Calu3 (cell line): ENCODE results near the gene TMEM121. TPM values are rescaled to one million over a fixed set of nuclear protein-coding genes. Genes with fewer than 3 reads are reported as not detected.

Source experiments
- BruUV-seq: library from RNA; stranded (reverse); fragments of 400-500 nt; replicated peaks from 2 replicates; lab custom pipeline; 2021; lab: Mats Ljungman, UMichigan
- CTCF ChIA-PET: fragments of 300-600 bp; sonication (Branson Sonifier 250); formaldehyde crosslinking; loops from one replicate; lab custom pipeline; 2022; ENCODE audit warnings: antibody characterized with exemption; lab: Charles Lee
- DNase-seq: peaks from one replicate; pipeline ENCODE4 v3.0.0; 2022
- H3K27ac Mint-ChIP-seq: one replicate; pipeline ENCODE4 v1.8.0; 2022; ENCODE audit warnings: mixed read lengths; ENCODE audit not compliant: unreplicated experiment
- H3K27me3 Mint-ChIP-seq: one replicate; pipeline ENCODE4 v1.8.0; 2022; ENCODE audit warnings: mixed read lengths; ENCODE audit not compliant: unreplicated experiment
- H3K36me3 Mint-ChIP-seq: one replicate; pipeline ENCODE4 v1.8.0; 2022; ENCODE audit warnings: mild to moderate bottlenecking, moderate library complexity, mixed read lengths; ENCODE audit not compliant: insufficient read depth, unreplicated experiment
- H3K4me1 Mint-ChIP-seq: one replicate; pipeline ENCODE4 v1.8.0; 2022; ENCODE audit warnings: mild to moderate bottlenecking, low read depth, mixed read lengths; ENCODE audit not compliant: unreplicated experiment
- H3K4me3 Mint-ChIP-seq: one replicate; pipeline ENCODE4 v1.8.0; 2022; ENCODE audit warnings: mild to moderate bottlenecking, low read depth, moderate library complexity, mixed read lengths; ENCODE audit not compliant: unreplicated experiment
- H3K9me3 Mint-ChIP-seq: one replicate; pipeline ENCODE4 v1.8.0; 2022; ENCODE audit warnings: low read depth, mixed read lengths; ENCODE audit not compliant: unreplicated experiment
- CTCF ChIP-seq: fragments of 200-600 bp; IDR thresholded peaks from one replicate; pipeline ENCODE4 v1.8.0; 2022; ENCODE audit warnings: antibody characterized with exemption; ENCODE audit not compliant: unreplicated experiment
- intact Hi-C: fragments of 100-400 bp; cut with micrococcal nuclease; formaldehyde crosslinking; loops from one replicate; pipeline ENCODE4 v1.10.0; 2022; ENCODE audit not compliant: unreplicated experiment
- total RNA-seq: library from RNA; stranded (reverse); gene quantifications from 2 replicates; pipeline ENCODE4 v1.2.3, GENCODE V29; 2022

Gene TMEM121
- total RNA-seq, 1 experiment from 2014 or later: 0.38 TPM

- Mint-ChIP-seq H3K36me3 (peaks cover 34% of the 10 kb centered on the region), H3K27ac (no peak overlapping the region), H3K9me3 (no peaks in the 10 kb centered on the region), H3K4me1 (peaks cover 2% of the 10 kb centered on the region), H3K4me3 (no peak overlapping the region), H3K27me3 (peaks cover under 1% of the 10 kb centered on the region)
- TF ChIP-seq CTCF: no peak
- intact Hi-C loops: no loop called here
- no peak for DNase-seq
- no TSS peak for BruUV-seq
- CTCF ChIA-PET: interaction anchor here (0.6 kb wide), 1 partner anchor 201 kb away, joined by 3 read pairs; no protein-coding TSS in a partner anchor
These were observed 29.4 kb upstream of the TMEM121 start for GRCh38 chr14:105496831-105497591.

GRCh38 chr14:105497671-105498429 is 28.5 kb upstream of the TMEM121 start:
- no TSS peak for BruUV-seq
- Mint-ChIP-seq H3K4me3 (no peak overlapping the region), H3K27me3 (peaks cover 9% of the 10 kb centered on the region), H3K4me1 (no peaks in the 10 kb centered on the region), H3K27ac (no peak overlapping the region), H3K9me3 (no peaks in the 10 kb centered on the region), H3K36me3 (peaks cover 35% of the 10 kb centered on the region)
- CTCF ChIA-PET: interaction anchor here (0.6 kb wide), 1 partner anchor 202 kb away, joined by 3 read pairs; no protein-coding TSS in a partner anchor
- intact Hi-C loops: no loop called here
- TF ChIP-seq CTCF: no peak
- DNase-seq: no peak

GRCh38 chr14:105498430-105499255 is 27.7 kb upstream of the TMEM121 start:
- no peak for TF ChIP-seq CTCF
- CTCF ChIA-PET: no interaction called here
- no peak for DNase-seq
- Mint-ChIP-seq H3K27me3 (peaks cover 17% of the 10 kb centered on the region), H3K4me1 (no peaks in the 10 kb centered on the region), H3K36me3 (peaks cover 39% of the 10 kb centered on the region), H3K9me3 (no peaks in the 10 kb centered on the region), H3K4me3 (no peak overlapping the region), H3K27ac (no peak overlapping the region)
- BruUV-seq: no TSS peak
- intact Hi-C loops: no loop called here
